ENCODE data around the gene MCF2L2. TPM values are rescaled to one million over a fixed set of nuclear protein-coding genes. Genes with fewer than 3 reads are reported as not detected.

The MCF2L2 gene
- polyA plus RNA-seq, 1 experiment, result 0.11 TPM

- Histone ChIP-seq H3K27me3 (ENCODE audit: control insufficient read depth, insufficient read depth, low read length) (peaks cover 4% of the 10 kb centered on the region; the same call in 1 of the 2 replicates), H3K4me3 (ENCODE audit: low read depth, low read length) (no peak overlapping the region), H3K36me3 (ENCODE audit: control insufficient read depth, insufficient read depth, low read length) (no peaks in the 10 kb centered on the region)
- DNase-seq (ENCODE audit: low read depth), result no peak
- ChIA-PET POLR2A (no interaction called here), CTCF (no interaction called here)
- no peak for TF ChIP-seq CTCF (IDR thresholded peaks at IDR 0.05; ENCODE audit: insufficient read depth, low read depth, low read length)
Measured at GRCh38 chr3:183354325-183354831, 74.0 kb downstream of the MCF2L2 start.

GRCh38 chr3:183353421-183353820 is 75.0 kb downstream of the MCF2L2 start:
- H3K36me3 ChIP-seq (ENCODE audit: control insufficient read depth, insufficient read depth, low read length), result no peaks in the 10 kb centered on the region
- ChIA-PET POLR2A (no interaction called here), CTCF (interaction anchor here (1.2 kb wide), 1 partner anchor 29 kb away, joined by 4 read pairs; no protein-coding TSS in a partner anchor)
- TF ChIP-seq CTCF (IDR thresholded peaks at IDR 0.05; ENCODE audit: insufficient read depth, low read depth, low read length), result no peak
- DNase-seq (ENCODE audit: low read depth), result no peak
- H3K27me3 ChIP-seq (ENCODE audit: control insufficient read depth, insufficient read depth, low read length), result peaks cover 4% of the 10 kb centered on the region; the same call in 1 of the 2 replicates
- no peak overlapping the region for H3K4me3 ChIP-seq (ENCODE audit: low read depth, low read length)

- DNase-seq (ENCODE audit: low read depth), result no peak
- TF ChIP-seq CTCF (IDR thresholded peaks at IDR 0.05; ENCODE audit: insufficient read depth, low read depth, low read length), result no peak
- no peak overlapping the region for H3K4me3 ChIP-seq (ENCODE audit: low read depth, low read length)
- ChIA-PET CTCF (interaction anchor here (0.8 kb wide), 1 partner anchor 35 kb away, joined by 3 read pairs; no protein-coding TSS in a partner anchor), POLR2A (no interaction called here)
- H3K27me3 ChIP-seq (ENCODE audit: control insufficient read depth, insufficient read depth, low read length), result peaks cover 2% of the 10 kb centered on the region; the same call in 1 of the 2 replicates
- no peaks in the 10 kb centered on the region for H3K36me3 ChIP-seq (ENCODE audit: control insufficient read depth, insufficient read depth, low read length)
Measured at GRCh38 chr3:183350164-183350563, 78.3 kb downstream of the MCF2L2 start.

GRCh38 chr3:183349421-183350157 is 78.8 kb downstream of the MCF2L2 start:
- CTCF ChIA-PET, result interaction anchor here (0.8 kb wide), 1 partner anchor 36 kb away, joined by 3 read pairs; no protein-coding TSS in a partner anchor

More at GRCh38 chr3:183349421-183350157, 78.8 kb downstream of the MCF2L2 start:
- TF ChIP-seq CTCF (IDR thresholded peaks at IDR 0.05; ENCODE audit: insufficient read depth, low read depth, low read length), result no peak
- POLR2A ChIA-PET, result no interaction called here
- Histone ChIP-seq H3K27me3 (ENCODE audit: control insufficient read depth, insufficient read depth, low read length) (peaks cover 2% of the 10 kb centered on the region; the same call in 1 of the 2 replicates), H3K36me3 (ENCODE audit: control insufficient read depth, insufficient read depth, low read length) (no peaks in the 10 kb centered on the region), H3K4me3 (ENCODE audit: low read depth, low read length) (no peak overlapping the region)
- no peak for DNase-seq (ENCODE audit: low read depth)

Data from BJ (cell line).